ENCODE measurements around the gene CD247.
A peak's percentile ranks its signal among the peaks of the same experiment; 100 is the strongest.

CD247 gene

DNA sequence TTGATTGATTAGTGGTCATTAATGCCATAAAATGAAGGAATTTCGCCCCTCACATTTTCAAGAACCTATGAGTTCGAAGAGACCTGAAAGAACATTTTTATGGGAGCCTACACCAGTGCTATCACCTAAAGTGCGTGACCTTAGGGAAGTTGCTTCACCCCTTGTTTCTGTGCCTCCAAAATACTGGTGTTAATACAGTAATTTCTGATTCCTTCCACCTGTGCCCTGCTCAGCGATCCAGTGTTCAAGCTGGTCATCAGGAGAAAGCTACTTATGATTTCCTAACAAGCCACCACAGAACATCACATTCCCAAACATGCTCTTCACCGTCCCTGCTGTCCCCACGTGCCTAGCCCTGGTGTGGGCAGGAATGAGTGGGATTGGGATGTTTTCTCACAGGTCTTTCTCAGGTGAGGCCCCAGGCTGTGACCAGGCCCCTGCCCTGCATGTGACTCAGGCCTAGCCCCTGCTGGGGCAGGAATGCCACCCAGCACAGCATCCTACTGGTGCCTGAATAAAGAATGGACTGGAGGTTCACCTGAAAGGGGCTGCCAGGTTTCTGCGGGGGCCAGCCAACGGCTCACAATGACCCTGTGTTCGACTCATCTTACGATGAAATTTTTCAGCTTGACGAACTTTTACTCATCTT, 60.3 kb downstream of the CD247 start:
- no peak for DNase-seq

DNA sequence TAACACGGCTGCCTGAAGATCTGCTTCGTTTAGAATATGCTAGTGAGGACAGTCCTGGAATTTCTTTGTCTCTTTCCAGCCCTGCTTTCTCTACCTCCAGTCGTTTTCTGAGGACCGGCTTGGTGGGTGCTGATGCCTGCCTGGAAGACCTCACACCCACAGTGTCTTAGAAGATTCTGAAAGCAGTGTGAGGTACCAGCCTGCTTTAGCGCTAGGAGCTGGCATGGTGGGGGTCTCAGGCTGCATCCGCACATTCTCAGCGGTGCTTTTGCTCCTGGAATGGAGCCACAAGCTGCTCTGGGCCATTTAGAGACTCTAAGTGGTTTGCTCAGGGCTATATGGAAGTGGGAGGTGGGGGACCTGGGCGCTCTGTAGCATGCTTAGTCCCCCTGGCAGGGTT, 61.4 kb downstream of the CD247 start:
- DNase-seq: no peak

DNA sequence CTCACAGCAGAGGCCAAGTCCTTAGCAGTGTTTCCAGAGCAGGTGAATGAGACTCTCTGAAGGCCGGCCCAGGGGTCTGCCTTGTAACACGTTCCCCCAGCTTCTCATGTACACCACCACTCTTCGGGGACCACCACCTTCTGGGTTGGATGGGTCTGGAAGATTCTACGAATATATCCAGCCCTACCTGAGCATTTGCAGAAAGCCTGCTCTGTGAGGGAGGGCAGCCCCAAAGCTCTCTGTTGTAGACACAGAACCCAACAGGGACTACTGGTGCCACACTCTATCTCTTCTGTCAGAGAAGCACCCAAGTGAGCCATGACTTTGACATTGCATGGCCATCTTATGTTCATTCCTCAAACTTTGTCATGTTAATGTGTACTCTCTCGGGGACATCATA, 61.8 kb downstream of the CD247 start:
- no peak for DNase-seq

GRCh38 chr1:167455786-167456446, 62.4 kb downstream of the CD247 start:
- peak; percentile 53 for DNase-seq

GRCh38 chr1:167454894-167455785, 63.2 kb downstream of the CD247 start:
- peak; percentile 86 for DNase-seq

DNA sequence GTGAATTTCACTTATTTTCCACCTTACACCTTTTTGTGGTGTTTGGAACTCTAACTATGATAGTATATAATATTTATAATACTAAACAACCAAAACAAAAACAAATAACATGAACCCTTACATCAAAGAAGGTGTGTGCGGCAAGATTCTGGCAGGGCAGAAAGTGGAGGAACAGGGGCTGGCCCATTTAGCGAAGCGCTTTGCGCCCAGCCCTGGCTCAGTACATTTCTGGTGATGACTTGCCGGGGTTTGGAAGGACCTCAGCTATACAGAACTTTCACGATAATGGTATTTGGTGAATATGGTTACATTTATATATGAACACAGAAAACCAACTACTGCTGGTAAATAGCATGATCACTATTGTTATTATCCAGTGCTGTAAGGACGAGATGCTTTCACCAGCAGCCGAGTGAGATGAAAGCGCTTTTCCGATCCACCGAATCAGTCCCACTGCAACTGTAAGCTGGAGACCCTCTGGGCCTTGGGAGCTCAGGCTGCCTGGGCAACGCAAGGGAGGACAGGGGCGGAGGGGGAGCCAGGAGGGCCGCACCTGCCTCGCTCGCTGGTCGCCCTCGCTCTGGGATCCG, 63.9 kb downstream of the CD247 start:
- DNase-seq: no peak

DNA sequence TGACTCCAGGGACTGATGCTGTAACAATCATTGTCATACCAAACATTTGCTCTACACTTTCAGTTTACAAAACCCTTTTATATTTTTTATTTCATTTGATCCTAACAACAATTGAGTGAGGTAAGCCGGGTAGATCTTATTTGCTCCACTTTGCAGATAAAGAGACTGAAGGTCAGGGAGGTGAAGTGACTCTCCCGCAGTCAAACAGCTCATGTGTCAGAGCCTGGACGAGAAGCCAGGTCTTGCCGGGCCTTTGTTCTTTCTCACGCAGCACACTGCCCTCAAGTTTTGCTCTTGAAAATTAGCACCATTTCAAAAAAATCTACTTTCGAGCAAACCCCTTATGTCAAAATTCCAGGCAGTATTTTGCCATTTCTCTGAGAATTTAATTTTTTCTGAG, 65.2 kb downstream of the CD247 start:
- DNase-seq: no peak

GRCh38 chr1:167452483-167452882, 65.8 kb downstream of the CD247 start:
- no peak for DNase-seq

DNA sequence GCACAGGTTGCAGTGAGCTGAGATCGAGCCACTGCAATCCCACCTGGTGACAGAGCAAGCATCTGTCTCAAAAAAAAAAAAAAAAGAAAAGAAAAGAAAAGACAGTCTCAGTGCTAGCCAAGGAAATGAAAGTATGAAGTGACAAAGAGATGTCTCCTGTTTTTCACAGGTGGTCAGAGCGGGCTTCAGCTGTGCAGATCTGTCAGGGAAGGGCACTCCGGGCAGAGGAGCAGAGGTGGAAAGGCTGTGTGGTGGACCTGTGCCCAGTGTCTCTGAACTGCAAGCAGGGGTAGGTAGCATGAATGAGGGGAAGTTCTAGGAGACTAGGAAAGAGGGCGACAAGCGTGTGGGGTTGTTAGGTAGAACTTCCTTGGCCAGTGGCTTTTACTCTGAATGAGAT, 67.5 kb downstream of the CD247 start:
- DNase-seq: no peak

GRCh38 chr1:167447521-167448136, 70.7 kb downstream of the CD247 start:
- DNase-seq: peak; percentile 77

DNA sequence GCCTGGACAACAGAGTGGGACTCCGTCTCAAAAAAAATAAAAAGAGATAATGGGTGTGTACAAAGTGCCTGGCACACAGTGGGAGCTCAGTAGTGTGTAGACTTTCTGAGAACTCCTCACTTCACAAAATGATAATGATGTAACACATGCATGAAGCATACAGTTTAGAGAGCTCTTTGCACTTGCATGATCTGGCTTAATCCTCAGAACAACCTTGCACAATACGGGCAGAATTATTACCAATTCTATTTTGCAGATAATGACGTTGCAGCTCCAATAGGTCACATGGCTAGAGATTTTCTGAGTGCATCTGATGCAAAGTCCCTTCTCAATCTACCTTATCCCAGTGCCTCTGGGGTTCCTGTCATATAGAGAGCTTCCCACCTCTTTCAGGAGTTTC, 71.4 kb downstream of the CD247 start:
- no peak for DNase-seq

DNA sequence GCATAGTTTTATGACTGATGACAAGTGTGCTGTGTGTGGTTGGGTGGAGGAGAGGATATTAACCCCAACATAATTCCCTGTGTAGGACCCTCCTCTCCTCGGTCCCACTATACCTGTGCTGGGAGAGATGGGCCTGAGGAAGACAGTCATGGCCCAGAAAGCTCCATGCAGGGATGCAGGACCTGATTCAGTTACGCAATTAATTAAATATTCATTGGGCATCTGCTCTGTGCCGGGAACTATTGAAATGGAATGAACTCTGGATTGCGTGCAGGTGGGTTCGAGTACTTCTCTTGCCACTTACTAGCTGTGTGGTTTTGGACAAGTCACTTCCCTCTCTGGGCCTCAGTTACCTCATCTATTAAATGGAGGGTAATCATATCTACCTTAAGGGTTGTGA, 74.6 kb downstream of the CD247 start:
- DNase-seq: no peak

DNA sequence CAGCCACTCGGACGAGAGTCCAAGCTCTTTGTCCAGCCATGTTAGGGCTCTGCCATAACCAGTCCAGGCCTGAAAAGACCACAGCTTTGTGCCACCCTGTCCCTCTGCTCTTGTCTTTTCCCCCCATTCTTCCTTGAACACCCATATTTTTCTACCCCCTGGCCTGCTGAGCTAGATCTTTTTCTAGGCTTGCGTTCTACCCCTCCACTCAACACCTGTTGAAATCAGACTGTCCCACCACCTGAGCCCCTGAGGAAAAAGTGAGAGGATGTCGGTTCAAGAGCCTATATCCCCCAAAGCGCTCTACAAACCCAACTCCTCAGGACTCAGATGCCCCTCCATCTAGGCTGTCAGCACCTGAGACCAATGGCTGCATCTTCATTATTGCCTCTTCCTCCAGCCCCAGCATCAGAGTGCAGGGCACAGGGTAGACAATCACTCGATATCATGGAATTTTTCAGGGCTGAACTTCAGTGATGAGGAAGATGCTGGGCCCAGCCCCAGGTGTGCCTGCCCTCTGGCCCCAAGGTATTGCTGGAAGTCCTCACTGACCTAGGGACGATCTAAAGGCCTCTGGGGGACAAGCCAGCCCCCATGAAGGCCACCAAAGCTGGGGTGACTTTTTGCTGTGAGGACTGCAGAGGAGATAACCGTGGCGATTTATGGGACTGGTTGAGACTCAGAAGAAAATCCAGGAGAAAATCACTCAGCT, 75.3 kb downstream of the CD247 start:
- no peak for DNase-seq

DNA sequence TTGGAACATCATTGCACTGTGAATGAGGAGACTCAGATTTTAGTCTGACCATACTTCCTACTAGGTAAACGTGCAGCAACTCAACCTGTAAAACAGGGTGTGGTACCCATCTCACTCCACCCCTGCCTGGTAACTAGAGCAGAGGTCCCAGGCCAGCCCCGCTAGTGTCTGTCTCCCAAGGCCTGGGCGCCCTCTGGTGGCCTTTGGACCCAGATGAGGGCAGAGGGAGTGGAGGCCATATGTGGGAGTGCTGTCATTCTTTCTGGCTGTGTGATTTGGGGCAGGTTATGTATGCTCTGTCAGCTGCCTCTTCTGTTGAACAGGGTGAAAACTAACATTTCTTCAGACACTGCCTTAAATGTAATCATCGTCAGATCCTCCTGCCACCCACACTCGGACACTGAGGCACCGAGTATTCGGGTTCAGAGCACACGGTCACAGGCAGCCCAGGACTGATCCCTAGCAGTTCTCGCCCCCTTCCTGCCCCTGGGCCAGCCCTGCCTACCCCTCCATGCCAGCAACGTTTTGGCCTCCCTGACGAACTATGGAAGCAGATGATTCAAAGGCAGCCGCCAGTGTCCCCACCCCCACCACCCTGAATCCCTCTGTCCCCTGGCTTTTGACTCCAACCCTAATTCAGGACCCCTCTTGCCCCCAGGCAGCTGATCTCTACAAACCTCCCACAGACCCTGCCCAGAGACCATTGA, 76.0 kb downstream of the CD247 start:
- DNase-seq: peak; percentile 81

GRCh38 chr1:167441222-167441621, 77.1 kb downstream of the CD247 start:
- DNase-seq: no peak

DNA sequence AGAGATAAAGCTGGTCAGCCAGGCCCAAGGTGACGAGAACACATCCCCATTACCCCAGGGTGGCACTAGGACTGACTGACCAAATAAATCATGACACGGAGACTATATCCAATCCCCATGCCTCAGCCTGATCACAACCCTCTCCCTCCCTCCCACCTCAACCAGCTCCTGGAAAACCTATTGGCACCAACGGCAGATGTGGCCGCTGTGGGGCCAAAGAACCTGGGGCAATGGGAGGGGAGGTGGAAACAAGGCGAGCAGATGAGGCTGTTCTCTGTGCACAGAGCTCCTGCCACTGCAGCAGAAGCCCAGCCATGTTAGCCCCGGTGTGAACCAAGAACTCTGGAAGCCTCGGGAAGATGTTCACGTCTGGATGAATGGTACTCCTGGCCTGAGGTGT, 77.6 kb downstream of the CD247 start:
- no peak for DNase-seq

- no peak for DNase-seq
Measured at GRCh38 chr1:167440345-167440744, 78.0 kb downstream of the CD247 start.

GRCh38 chr1:167439301-167439988, 78.9 kb downstream of the CD247 start:
- DNase-seq: no peak

DNA sequence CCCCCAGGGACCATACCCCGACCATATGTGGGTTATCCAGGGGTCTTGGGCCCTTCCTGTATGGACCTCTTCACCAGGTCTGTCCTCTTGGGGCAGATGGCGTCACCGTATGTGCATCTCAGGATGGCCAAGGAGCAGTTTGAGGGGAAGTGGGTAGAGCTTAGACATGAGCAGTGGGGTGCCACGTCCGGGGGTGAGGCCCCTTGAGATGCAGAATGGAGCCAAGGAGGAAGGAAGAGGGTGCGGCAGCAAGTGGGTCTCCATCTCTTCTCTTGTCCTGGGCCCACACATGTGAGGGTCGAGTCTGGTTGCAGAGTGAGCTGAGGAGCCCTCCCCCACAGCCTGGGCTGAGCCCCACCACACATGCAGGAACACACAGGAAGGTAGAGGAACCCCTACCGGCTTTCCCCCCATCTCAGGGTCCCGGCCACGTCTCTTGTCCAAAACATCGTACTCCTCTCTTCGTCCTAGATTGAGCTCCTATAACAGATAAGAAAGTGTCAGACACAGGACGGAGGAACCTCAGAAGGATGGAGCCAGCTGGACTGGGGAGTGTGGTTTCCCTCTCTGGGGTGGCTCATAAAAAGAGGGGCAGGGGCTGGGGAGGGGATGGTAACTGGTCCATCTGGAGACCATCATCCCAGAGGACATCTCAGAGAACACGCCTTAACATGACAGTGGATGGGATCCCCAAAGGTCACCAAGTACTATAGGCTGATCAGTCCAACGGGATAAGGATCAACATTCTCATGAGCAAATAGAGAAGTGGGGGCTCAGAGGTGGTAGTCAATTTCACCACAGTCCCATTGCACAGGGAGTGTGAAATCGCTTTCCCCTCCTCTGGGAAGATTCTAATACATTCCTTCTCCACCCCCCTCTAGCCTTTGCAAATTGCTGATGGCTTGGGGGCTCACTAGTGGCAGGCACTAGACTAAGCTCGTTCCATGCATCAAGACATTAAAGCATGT, 79.9 kb downstream of the CD247 start:
- peak; percentile 35 for DNase-seq

DNA sequence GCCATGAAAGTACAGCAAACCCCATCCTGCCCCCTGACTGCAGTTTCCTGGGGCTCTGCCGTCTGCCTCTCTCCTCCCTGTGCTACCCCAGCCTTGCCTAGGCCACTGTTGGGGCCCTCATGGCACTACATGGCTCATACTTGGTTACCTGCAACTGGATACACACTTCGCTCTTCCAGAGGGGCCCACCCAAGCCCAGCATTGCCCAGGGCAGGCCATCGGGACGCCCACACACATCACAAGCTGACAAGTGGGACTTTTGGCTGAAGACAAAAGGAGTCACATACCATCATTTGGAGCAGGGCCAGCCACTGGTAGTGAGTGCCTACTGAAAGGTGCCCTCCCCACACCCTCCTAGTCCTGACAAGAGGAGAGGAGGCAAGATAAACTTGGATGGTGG, 82.8 kb downstream of the CD247 start:
- DNase-seq: no peak
